Fibroblast of the aortic adventitia (primary cell): ENCODE data around the gene IGF1R. TPM values are rescaled to one million over a fixed set of nuclear protein-coding genes. Genes with fewer than 3 reads are reported as not detected.
A peak's percentile ranks its signal among the peaks of the same experiment; 100 is the strongest.

Experiments
- DNase-seq: peaks from one replicate; pipeline ENCODE4 v3.0.0-alpha.2; 2010; ENCODE audit warnings: low read depth
- H3K4me3 ChIP-seq: 2 replicates; pipeline ENCODE4 v1.5.1; 2011; ENCODE audit warnings: low read depth, mild to moderate bottlenecking, control low read depth, low read length, moderate library complexity
- total RNA-seq: library from RNA; depleted of rRNA; stranded (reverse); fragments of >200 nt; gene quantifications from 2 replicates; pipeline ENCODE4 v1.2.3, GENCODE V29; 2012; ENCODE audit warnings: low replicate concordance
- TF ChIP-seq, protein P1 (sequence below): IDR thresholded peaks from 2 replicates; pipeline ENCODE4 v1.5.1; 2011; ENCODE audit warnings: mild to moderate bottlenecking, low read length, control low read depth, inconsistent platforms; ENCODE audit not compliant: insufficient read depth

The IGF1R gene
- total RNA-seq, 1 donor = 45.6 TPM

DNA sequence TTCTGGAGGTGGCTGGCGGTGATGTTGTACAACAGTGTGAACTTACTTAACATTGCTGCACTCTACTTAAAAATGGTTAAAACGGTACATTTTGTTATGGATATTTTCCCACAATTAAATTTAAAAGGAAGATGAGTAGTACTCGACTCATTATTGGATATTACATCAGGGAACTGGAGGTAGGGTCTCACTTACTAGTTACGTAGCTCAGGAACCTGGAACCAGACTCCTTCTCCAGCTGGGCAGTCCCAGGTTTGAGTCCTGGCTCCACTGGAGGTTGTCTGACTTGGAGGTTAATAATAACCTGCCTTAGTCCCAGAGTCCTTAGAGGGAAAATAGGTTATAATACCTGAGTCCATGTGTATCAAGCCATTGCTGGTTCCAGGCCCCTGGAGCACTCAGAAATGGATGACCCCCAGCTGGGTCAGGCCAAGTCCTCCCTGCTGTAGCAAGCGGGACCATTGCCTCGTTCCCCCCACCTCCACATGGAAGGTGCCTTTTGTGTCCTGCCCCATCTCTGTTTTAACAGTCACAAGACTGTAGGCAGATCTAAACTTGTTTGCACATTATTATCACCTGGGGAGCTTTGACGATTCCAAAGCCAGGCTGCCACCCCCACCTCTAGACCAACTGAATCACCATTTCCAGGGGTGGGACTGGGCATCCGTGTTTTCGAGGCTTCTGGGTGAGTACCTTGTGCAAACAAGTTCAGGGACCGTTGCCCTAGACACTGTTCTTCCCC, 126.6 kb downstream of the IGF1R start:
- DNase-seq = no peak
- TF ChIP-seq, protein P1, sequence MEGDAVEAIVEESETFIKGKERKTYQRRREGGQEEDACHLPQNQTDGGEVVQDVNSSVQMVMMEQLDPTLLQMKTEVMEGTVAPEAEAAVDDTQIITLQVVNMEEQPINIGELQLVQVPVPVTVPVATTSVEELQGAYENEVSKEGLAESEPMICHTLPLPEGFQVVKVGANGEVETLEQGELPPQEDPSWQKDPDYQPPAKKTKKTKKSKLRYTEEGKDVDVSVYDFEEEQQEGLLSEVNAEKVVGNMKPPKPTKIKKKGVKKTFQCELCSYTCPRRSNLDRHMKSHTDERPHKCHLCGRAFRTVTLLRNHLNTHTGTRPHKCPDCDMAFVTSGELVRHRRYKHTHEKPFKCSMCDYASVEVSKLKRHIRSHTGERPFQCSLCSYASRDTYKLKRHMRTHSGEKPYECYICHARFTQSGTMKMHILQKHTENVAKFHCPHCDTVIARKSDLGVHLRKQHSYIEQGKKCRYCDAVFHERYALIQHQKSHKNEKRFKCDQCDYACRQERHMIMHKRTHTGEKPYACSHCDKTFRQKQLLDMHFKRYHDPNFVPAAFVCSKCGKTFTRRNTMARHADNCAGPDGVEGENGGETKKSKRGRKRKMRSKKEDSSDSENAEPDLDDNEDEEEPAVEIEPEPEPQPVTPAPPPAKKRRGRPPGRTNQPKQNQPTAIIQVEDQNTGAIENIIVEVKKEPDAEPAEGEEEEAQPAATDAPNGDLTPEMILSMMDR = no peak
- no peak overlapping the region for H3K4me3 ChIP-seq

DNA sequence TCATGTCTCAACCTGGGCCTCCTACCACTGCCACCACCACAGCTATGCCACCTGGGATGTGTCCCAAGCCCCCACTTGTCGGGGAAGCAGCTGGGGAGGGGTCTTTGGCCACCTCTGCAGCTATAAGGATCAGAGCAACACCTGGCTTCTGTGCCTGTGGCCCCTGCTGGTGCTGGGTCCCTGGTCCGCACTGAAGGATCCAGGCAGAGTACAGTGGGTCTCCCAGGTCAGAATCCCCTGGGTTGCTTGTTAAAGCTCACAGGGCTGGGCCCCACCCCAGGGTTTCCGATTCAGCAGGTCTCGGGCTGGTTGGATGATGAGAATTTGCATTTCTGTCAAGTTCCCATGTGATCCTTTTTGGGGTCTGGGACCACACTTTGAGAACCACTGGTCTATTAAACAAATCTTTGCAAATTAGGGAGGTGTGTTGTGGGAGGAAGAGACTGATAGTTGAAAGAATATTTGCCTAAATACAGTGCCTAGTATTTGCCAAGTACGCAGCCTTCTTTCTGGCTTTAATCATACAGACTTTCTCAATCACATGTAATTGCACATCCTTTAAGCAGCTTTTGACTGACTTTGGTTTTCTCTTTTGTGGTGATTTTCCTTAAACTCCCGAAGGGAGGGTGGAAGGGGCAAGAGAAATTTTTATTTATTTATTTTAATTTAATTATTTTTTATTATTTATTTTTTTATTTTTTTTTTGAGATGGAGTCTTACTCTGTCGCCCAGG, 127.3 kb downstream of the IGF1R start:
- DNase-seq = no peak
- H3K4me3 ChIP-seq = no peak overlapping the region
- TF ChIP-seq, protein P1 = no peak

DNA sequence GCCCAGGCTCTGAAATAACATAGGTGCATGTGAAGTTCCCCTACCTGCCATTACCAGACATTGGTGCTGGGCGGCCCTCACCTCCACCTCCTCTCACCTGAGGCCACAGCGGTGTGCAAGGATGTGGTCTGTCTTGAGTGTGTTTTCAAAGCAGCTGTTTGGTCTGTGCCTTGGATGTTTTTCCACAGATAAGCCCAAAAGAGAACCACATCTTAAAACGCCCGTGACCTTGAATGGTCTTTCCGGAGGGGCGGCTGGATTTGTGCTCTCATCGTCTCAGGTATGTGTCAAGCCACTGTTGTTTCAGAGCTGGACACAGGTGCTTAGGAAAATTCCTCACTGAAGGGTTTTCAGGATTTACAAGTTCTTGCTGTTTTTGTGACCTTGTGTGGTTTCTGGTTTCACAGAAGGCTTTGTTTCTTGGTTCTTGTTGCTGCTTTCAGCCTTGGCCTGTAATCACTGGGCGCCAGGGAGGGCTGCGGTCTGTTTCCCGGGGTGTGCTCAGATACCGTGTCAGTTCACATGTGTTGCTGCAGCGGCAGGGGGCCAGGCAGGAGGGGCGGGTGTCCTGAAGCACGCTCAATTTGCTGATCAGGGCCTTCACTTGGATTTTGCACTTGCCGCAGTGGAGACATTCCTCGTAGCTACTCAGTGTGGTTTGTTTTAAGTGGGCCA, 128.4 kb downstream of the IGF1R start:
- no peak overlapping the region for H3K4me3 ChIP-seq
- DNase-seq = peak; percentile 72
- TF ChIP-seq, protein P1 = no peak

DNA sequence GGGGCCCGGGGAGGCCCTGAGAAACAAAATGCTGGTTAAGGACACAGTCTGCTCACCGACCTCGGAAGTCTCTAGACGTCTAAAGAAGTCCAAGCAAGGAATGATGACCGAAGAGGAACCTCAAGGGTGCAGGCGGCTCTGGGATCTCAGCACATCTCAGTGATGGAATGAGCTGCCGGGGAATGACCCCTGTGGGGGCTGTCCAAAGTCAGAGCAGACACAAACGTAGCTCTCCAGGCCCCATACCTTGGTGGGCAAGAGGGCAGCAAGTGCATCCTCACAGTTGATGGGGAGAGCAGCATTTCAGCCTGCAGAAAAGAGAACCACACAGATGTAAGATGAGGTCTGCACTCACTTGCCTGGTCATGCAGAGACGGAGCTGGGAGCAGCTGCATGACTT, 129.1 kb downstream of the IGF1R start:
- TF ChIP-seq, protein P1 = no peak
- no peak for DNase-seq
- H3K4me3 ChIP-seq = no peak overlapping the region

DNA sequence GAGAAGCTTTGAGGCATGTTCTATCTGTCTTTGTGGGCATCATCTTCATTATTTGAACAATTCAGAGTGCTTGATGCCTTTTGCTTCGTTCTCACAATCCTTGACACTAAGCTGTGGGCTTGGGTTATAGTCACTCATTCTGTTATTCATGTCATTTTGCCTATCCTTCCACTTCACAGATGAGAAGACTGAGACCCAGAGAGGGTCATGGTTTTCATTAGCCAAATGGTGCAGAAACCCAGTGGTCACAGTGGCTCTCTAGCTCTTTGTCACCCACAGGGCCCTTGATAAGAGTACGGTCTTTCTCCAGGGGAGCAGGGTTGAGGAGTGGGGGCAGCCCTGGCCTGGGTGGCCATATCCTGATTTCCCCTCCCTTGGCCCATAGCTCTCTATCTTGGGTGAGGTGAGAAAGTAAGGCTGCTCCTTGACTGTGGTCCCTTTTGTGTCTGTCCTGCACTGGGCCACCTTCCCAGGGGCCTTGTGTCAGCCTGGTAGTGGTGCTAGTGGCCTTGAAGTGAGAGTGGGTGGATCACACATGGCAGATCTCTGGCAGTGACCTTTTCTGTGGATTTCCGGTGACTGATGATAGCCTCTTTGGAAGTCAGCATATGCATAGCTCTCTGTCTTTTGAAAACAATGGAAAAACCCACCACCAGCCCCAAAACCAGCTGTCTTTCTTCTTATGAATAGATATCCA, 130.1 kb downstream of the IGF1R start:
- no peak for DNase-seq
- TF ChIP-seq, protein P1 = no peak

DNA sequence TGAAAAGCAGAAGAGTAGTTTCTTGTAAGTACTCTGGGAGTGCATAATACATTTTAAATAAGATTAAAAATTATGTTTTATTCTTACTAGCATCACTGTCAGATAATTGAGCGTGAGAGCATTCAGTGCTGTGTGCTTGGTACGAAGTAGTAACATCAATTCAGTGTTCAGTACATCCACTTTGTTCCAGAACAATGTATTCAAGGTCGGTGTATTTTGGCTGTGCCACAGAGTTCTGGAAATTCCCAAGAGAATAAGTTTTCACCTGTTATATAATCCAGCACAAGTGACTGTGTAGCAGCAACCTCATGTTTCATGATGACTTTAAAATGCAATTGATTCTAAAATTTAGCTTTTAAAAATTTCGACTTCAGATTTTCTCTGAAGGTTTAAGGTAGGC, 130.6 kb downstream of the IGF1R start:
- no peak overlapping the region for H3K4me3 ChIP-seq
- TF ChIP-seq, protein P1 = no peak
- DNase-seq = no peak

More for the DNA sequence above, 130.1 kb downstream of the IGF1R start:
- H3K4me3 ChIP-seq = no peak overlapping the region
